Activated CD8-positive, alpha-beta memory T cell treated with anti-CD3 and anti-CD28 coated beads, Interleukin-2, amount 50 U/mL, for 4 hours (primary cell): Measurements from ENCODE around the gene CEMP1.
"Not testable (repeated sequence)": the region's sequence is repeated elsewhere in the genome, so short reads cannot be mapped to it uniquely, and the experiment has no call there.

Experiments
- DNase-seq: peaks from one replicate; pipeline ENCODE4 v3.0.0-alpha.2; 2020

Gene CEMP1

GRCh38 chr16:2531371-2531695 lies at the start of gene CEMP1:
TSS of gene CEMP1 (minus strand) at chr16:2531408. CDS start at chr16:2531073, 335 bp downstream.
- DNase-seq, result no peak

GRCh38 chr16:2580818-2581217 lies 49.6 kb upstream of the CEMP1 start:
- not testable (repeated sequence) for DNase-seq

GRCh38 chr16:2580143-2580542 lies 48.9 kb upstream of the CEMP1 start:
- DNase-seq, result not testable (repeated sequence)

GRCh38 chr16:2578905-2579304 lies 47.7 kb upstream of the CEMP1 start:
- DNase-seq, result not testable (repeated sequence)

GRCh38 chr16:2577044-2577443 lies 45.8 kb upstream of the CEMP1 start:
- DNase-seq, result not testable (repeated sequence)

GRCh38 chr16:2575839-2576238 lies 44.6 kb upstream of the CEMP1 start:
- not testable (repeated sequence) for DNase-seq

GRCh38 chr16:2572704-2573103 lies 41.5 kb upstream of the CEMP1 start:
- not testable (repeated sequence) for DNase-seq

GRCh38 chr16:2568573-2568972 lies 37.4 kb upstream of the CEMP1 start:
- not testable (repeated sequence) for DNase-seq

GRCh38 chr16:2567506-2567905 lies 36.3 kb upstream of the CEMP1 start:
- not testable (repeated sequence) for DNase-seq

GRCh38 chr16:2560798-2561133 lies 29.6 kb upstream of the CEMP1 start:
- peak; percentile 62 for DNase-seq

- not testable (repeated sequence) for DNase-seq
Observed at GRCh38 chr16:2560131-2560797, 29.1 kb upstream of the CEMP1 start.

- not testable (repeated sequence) for DNase-seq
Observed at GRCh38 chr16:2557150-2557549, 25.9 kb upstream of the CEMP1 start.

- not testable (repeated sequence) for DNase-seq
Observed at GRCh38 chr16:2554709-2555425, 23.7 kb upstream of the CEMP1 start.

GRCh38 chr16:2551420-2551889 lies 20.2 kb upstream of the CEMP1 start:
- DNase-seq, result not testable (repeated sequence)

GRCh38 chr16:2550283-2550878 lies 19.2 kb upstream of the CEMP1 start:
- DNase-seq, result not testable (repeated sequence)

GRCh38 chr16:2543771-2544170 lies 12.6 kb upstream of the CEMP1 start:
- DNase-seq, result not testable (repeated sequence)

- DNase-seq, result not testable (repeated sequence)
Observed at GRCh38 chr16:2541409-2541808, 10.2 kb upstream of the CEMP1 start.

GRCh38 chr16:2540912-2541311 lies 9.7 kb upstream of the CEMP1 start:
- not testable (repeated sequence) for DNase-seq

GRCh38 chr16:2539845-2540458 lies 8.7 kb upstream of the CEMP1 start:
- peak; percentile 35 for DNase-seq

GRCh38 chr16:2539192-2539844 lies 8.1 kb upstream of the CEMP1 start:
- not testable (repeated sequence) for DNase-seq

- peak; percentile 93 for DNase-seq
Observed at GRCh38 chr16:2537451-2538379, 6.5 kb upstream of the CEMP1 start, which contains the start of gene PDPK1. TSS of gene PDPK1 (plus strand) at chr16:2538021. CDS start at chr16:2538113, 92 bp downstream.

GRCh38 chr16:2535625-2536013 lies 4.4 kb upstream of the CEMP1 start:
- no peak for DNase-seq
